ENCODE data around the gene TRAPPC12. TPM values are rescaled to one million over a fixed set of nuclear protein-coding genes. Genes with fewer than 3 reads are reported as not detected.

Gene TRAPPC12
- total and polyA plus RNA-seq, 4 experiments from 2014 or later = 18.0 to 137 (median 94.7) TPM

DNA sequence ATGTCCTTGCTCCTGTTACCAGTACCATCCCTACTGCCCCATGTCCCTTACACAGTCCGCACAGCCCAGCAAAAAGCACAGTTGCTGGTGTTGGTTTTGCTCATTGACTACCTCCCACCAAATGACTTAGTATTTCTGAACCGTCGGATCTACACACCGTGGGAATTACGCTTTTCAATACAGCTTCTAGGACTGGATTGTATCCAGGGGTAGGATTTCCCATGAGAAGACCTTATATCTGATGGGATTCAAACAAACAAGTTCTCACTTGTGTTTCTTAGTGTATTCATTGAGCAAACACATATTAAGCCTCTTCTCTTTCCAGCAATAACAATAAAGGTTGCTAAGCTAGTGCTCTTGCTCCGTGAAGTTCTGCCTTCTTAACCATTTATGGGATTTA, 25.8 kb downstream of the TRAPPC12 start:
- Histone ChIP-seq H3K27me3 (ENCODE audit: insufficient read depth, low read length) (no peaks in the 10 kb centered on the region), H3K27ac (ENCODE audit: low read depth, low read length) (no peak overlapping the region), H3K9me3 (ENCODE audit: control insufficient read depth in 1 of 2, low read length in 2 of 2) (no peaks in the 10 kb centered on the region), H3K36me3 (ENCODE audit: insufficient read depth, low read length) (peaks cover 36% of the 10 kb centered on the region), H3K4me3 (ENCODE audit: low read length in 2 of 2) (no peak overlapping the region), H3K4me1 (ENCODE audit: insufficient read depth, low read length) (no peaks in the 10 kb centered on the region)
- ChIA-PET POLR2A (ENCODE audit: partially characterized antibody) (no interaction called here), CTCF (ENCODE audit: partially characterized antibody) (interaction anchor here (0.9 to 7.4 kb wide), 2 partner anchors 18 to 246 kb away, joined by 3 to 43 read pairs; no protein-coding TSS in a partner anchor)
- DNase-seq = no peak
- Mint-ChIP-seq H3K4me3 (no peak overlapping the region), H3K9me3 (no peaks in the 10 kb centered on the region), H3K27me3 (no peaks in the 10 kb centered on the region), H3K36me3 (peaks cover 25 to 57% of the 10 kb centered on the region in 2 donors), H3K27ac (no peak overlapping the region), H3K4me1 (peaks cover 14 to 38% (median 21%) of the 10 kb centered on the region in 4 donors)
- intact Hi-C loops (cut with micrococcal nuclease) = no loop called here

DNA sequence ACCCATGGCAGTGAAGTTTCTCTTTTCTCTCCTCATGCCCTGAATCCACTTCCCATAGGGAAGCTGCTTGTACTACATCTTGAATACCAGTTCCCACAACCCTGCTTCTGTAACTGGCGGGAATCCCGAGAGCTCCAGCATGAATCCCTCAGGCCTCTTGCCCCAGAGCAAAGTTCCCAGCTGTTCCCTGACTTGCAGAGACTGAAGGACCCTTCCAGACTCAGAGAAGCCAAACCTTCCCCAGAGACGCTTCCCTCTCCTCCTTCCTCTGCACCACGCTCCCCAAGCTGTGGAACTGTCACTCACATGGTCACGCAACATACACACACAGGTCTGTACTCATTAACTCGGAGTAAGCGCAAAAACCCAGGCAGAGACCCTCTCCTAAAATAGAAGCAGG, 26.4 kb downstream of the TRAPPC12 start:
- peaks cover 25 to 51% of the 10 kb centered on the region in 2 donors for H3K36me3 Mint-ChIP-seq
- CTCF ChIA-PET (ENCODE audit: partially characterized antibody) = interaction anchor here (0.9 to 7.4 kb wide), 2 partner anchors 18 to 246 kb away, joined by 3 to 43 read pairs; no protein-coding TSS in a partner anchor
- no peak overlapping the region for H3K4me3 Mint-ChIP-seq
- no peak for DNase-seq
- peaks cover 32% of the 10 kb centered on the region for H3K36me3 ChIP-seq (ENCODE audit: insufficient read depth, low read length)
- no peaks in the 10 kb centered on the region for H3K9me3 Mint-ChIP-seq
- intact Hi-C loops (cut with micrococcal nuclease) = no loop called here
- peak overlapping the region in 2 of 7 donors; percentile 17 to 29 for H3K27ac Mint-ChIP-seq
- no peak overlapping the region for H3K4me3 ChIP-seq (ENCODE audit: low read length in 2 of 2)
- no peaks in the 10 kb centered on the region for H3K27me3 Mint-ChIP-seq
- no peaks in the 10 kb centered on the region for H3K4me1 ChIP-seq (ENCODE audit: insufficient read depth, low read length)
- no peaks in the 10 kb centered on the region for H3K27me3 ChIP-seq (ENCODE audit: insufficient read depth, low read length)
- H3K9me3 ChIP-seq (ENCODE audit: control insufficient read depth in 1 of 2, low read length in 2 of 2) = no peaks in the 10 kb centered on the region
- no peak overlapping the region for H3K27ac ChIP-seq (ENCODE audit: low read depth, low read length)
- H3K4me1 Mint-ChIP-seq = peaks cover 17 to 38% (median 21%) of the 10 kb centered on the region in 4 donors
- POLR2A ChIA-PET (ENCODE audit: partially characterized antibody) = no interaction called here

DNA sequence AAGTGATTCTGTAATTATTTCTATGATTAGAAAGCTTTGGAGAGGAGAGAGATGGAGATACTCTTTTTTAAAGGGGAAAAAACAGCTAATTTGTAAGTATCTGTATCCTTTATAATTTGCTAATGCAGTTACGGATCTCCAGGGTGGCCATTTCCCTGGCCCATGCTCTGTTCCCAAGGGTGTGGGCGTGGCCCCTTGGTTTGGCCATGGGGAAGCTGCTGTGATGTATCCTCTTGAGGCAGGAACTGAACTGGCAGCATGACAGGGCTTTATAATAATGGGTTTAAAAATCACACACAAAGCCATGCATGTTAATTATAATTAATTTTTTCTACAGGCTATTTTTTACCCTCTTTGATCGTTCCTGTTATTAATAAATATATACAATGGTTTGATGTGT, 27.0 kb downstream of the TRAPPC12 start:
- Histone ChIP-seq H3K4me1 (ENCODE audit: insufficient read depth, low read length) (no peaks in the 10 kb centered on the region), H3K4me3 (ENCODE audit: low read length in 2 of 2) (no peak overlapping the region), H3K36me3 (ENCODE audit: insufficient read depth, low read length) (peaks cover 31% of the 10 kb centered on the region), H3K9me3 (ENCODE audit: control insufficient read depth in 1 of 2, low read length in 2 of 2) (no peaks in the 10 kb centered on the region), H3K27ac (ENCODE audit: low read depth, low read length) (no peak overlapping the region), H3K27me3 (ENCODE audit: insufficient read depth, low read length) (no peaks in the 10 kb centered on the region)
- DNase-seq = no peak
- Mint-ChIP-seq H3K27ac (no peak overlapping the region), H3K4me1 (peaks cover 18 to 44% (median 25%) of the 10 kb centered on the region in 4 donors), H3K27me3 (no peaks in the 10 kb centered on the region), H3K4me3 (no peak overlapping the region), H3K36me3 (peaks cover 25 to 54% of the 10 kb centered on the region in 2 donors), H3K9me3 (no peaks in the 10 kb centered on the region)
- intact Hi-C loops (cut with micrococcal nuclease) = no loop called here
- ChIA-PET POLR2A (ENCODE audit: partially characterized antibody) (no interaction called here), CTCF (ENCODE audit: partially characterized antibody) (interaction anchor here (7.4 kb wide), 1 partner anchor 17 kb away, joined by 43 read pairs; no protein-coding TSS in a partner anchor)

DNA sequence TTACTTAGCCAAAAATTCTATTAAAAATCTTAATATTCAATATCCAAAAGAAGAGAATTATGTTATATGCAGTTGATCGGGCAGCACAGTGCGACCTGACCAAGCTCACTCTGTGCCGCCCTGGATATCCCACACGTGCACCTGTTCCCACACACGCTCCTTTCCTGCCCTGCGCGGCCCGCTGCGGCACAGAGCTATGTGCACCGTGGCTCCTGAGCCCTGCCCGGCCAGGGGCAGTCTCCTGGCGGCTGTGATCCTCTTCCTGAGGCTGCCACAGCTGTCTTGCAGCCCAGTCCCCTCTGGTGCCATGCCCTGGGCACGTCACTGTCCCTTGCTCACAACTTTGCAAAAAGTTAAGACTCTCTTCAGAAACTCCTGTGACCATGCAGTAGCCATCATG, 29.3 kb downstream of the TRAPPC12 start:
- no peak for DNase-seq
- Histone ChIP-seq H3K4me3 (ENCODE audit: low read length in 2 of 2) (no peak overlapping the region), H3K4me1 (ENCODE audit: insufficient read depth, low read length) (no peaks in the 10 kb centered on the region), H3K36me3 (ENCODE audit: insufficient read depth, low read length) (peaks cover 18% of the 10 kb centered on the region), H3K27me3 (ENCODE audit: insufficient read depth, low read length) (no peaks in the 10 kb centered on the region), H3K9me3 (ENCODE audit: control insufficient read depth in 1 of 2, low read length in 2 of 2) (no peaks in the 10 kb centered on the region), H3K27ac (ENCODE audit: low read depth, low read length) (no peak overlapping the region)
- Mint-ChIP-seq H3K27me3 (no peaks in the 10 kb centered on the region), H3K9me3 (no peaks in the 10 kb centered on the region), H3K27ac (peak overlapping the region in 1 of 7 donors; percentile 30), H3K4me1 (peaks cover 17 to 44% (median 26%) of the 10 kb centered on the region in 4 donors), H3K36me3 (peaks cover 16 to 49% of the 10 kb centered on the region in 2 donors), H3K4me3 (no peak overlapping the region)
- CTCF ChIA-PET (ENCODE audit: partially characterized antibody) = interaction anchor here (7.4 kb wide), 1 partner anchor 15 kb away, joined by 43 read pairs; no protein-coding TSS in a partner anchor
- intact Hi-C loops (cut with micrococcal nuclease) = no loop called here
- POLR2A ChIA-PET (ENCODE audit: partially characterized antibody) = no interaction called here

DNA sequence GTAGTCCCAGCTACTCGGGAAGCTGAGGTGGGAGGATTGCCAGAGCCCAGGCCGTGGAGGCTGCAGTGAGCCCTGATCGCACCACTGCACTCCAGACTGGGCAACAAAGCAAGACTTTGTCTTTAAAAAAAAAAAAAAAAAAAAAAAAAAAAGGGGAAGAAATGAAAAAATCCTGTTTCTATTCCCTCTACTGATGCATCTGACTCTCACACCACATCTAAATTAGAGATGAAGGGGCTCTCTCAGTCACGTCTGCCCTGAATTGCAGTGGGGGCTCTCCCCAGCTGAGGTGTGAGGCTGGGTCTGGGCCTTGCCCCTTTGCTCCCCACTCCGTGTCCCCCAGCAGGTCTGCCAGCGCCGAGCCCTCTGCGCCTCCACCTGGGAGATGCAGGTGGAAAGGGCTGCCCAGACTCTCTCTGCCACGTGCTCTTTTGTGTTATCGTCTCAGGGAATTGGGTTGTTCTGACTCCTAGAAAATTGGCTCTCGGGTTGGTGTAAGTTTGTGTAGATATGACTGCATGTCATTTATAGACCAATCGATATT, 30.2 kb downstream of the TRAPPC12 start:
- Mint-ChIP-seq H3K27me3 (no peaks in the 10 kb centered on the region), H3K9me3 (no peaks in the 10 kb centered on the region), H3K36me3 (peaks cover 16 to 48% of the 10 kb centered on the region in 2 donors), H3K4me3 (no peak overlapping the region), H3K27ac (peak overlapping the region in 4 of 7 donors; percentile 4 to 83 (median 46)), H3K4me1 (peaks cover 10 to 35% (median 23%) of the 10 kb centered on the region in 4 donors)
- Histone ChIP-seq H3K4me1 (ENCODE audit: insufficient read depth, low read length) (no peaks in the 10 kb centered on the region), H3K27me3 (ENCODE audit: insufficient read depth, low read length) (no peaks in the 10 kb centered on the region), H3K36me3 (ENCODE audit: insufficient read depth, low read length) (peaks cover 14% of the 10 kb centered on the region), H3K9me3 (ENCODE audit: control insufficient read depth in 1 of 2, low read length in 2 of 2) (no peaks in the 10 kb centered on the region), H3K4me3 (ENCODE audit: low read length in 2 of 2) (no peak overlapping the region), H3K27ac (ENCODE audit: low read depth, low read length) (no peak overlapping the region)
- no peak for DNase-seq
- POLR2A ChIA-PET (ENCODE audit: partially characterized antibody) = no interaction called here
- intact Hi-C loops (cut with micrococcal nuclease) = no loop called here
- CTCF ChIA-PET (ENCODE audit: partially characterized antibody) = interaction anchor here (7.4 kb wide), 1 partner anchor 14 kb away, joined by 43 read pairs; no protein-coding TSS in a partner anchor

DNA sequence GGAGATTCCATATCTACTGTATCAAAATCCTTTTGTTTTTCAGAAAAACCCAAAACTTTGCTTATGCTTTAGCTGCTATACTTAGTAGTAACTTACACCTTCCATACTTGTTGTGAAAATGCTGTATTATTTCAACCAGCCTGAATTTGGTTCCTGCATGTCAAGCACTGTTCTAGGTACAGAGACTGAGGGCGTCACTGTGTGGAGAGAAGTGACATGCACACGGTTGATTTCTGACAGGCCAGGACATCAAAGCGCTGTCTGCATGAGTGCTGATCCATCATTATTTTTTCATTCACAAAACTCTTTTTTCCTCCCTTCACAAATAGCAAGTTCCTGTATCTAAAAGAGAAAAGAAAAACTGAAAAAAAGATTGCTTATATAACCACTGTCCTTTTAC, 31.6 kb downstream of the TRAPPC12 start:
- H3K27ac Mint-ChIP-seq = peak overlapping the region in 4 of 7 donors; percentile 6 to 57 (median 27)

DNA sequence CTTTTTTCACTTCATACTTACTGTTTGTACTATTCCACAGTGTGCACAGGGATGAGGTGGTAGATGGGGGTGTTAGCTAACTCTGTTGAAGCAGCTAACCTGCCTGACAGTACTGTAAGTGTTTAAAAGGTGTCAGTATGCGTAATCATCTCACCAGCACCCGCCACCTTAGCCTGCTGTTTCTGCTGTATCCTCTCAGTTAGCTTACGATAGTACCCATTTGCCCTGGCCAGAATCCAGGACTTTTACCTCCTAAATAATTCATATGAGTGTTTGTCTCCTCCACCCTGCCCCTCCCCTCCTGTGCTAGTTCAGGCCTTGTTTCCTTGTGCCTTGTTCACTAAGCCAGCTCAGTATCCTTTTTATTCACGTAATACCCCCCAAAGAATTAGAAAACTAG, 34.2 kb downstream of the TRAPPC12 start:
- peaks cover 9 to 20% (median 18%) of the 10 kb centered on the region in 4 donors for H3K4me1 Mint-ChIP-seq
- Histone ChIP-seq H3K27me3 (ENCODE audit: insufficient read depth, low read length) (no peaks in the 10 kb centered on the region), H3K4me3 (ENCODE audit: low read length in 2 of 2) (no peak overlapping the region), H3K4me1 (ENCODE audit: insufficient read depth, low read length) (no peaks in the 10 kb centered on the region), H3K36me3 (ENCODE audit: insufficient read depth, low read length) (peaks cover 11% of the 10 kb centered on the region), H3K27ac (ENCODE audit: low read depth, low read length) (no peak overlapping the region), H3K9me3 (ENCODE audit: control insufficient read depth in 1 of 2, low read length in 2 of 2) (no peaks in the 10 kb centered on the region)
- no peak overlapping the region for H3K4me3 Mint-ChIP-seq
- CTCF ChIA-PET (ENCODE audit: partially characterized antibody) = interaction anchor here (1.4 to 2.9 kb wide), 3 partner anchors 7 to 16 kb away, joined by 3 to 35 read pairs (median 6); no protein-coding TSS in a partner anchor
- no peak for DNase-seq
- H3K36me3 Mint-ChIP-seq = peaks cover 23 to 52% of the 10 kb centered on the region in 2 donors
- peak overlapping the region in 4 of 7 donors; percentile 51 to 66 (median 59) for H3K27ac Mint-ChIP-seq
- intact Hi-C loops (cut with micrococcal nuclease) = no loop called here
- POLR2A ChIA-PET (ENCODE audit: partially characterized antibody) = no interaction called here
- no peaks in the 10 kb centered on the region for H3K9me3 Mint-ChIP-seq
- H3K27me3 Mint-ChIP-seq = no peaks in the 10 kb centered on the region

More for the DNA sequence above, 31.6 kb downstream of the TRAPPC12 start:
- ChIA-PET POLR2A (ENCODE audit: partially characterized antibody) (no interaction called here), CTCF (ENCODE audit: partially characterized antibody) (interaction anchor here (7.4 kb wide), 1 partner anchor 12 kb away, joined by 43 read pairs; no protein-coding TSS in a partner anchor)
- H3K4me3 Mint-ChIP-seq = no peak overlapping the region
- intact Hi-C loops (cut with micrococcal nuclease) = no loop called here
- Histone ChIP-seq H3K36me3 (ENCODE audit: insufficient read depth, low read length) (peaks cover 9% of the 10 kb centered on the region), H3K9me3 (ENCODE audit: control insufficient read depth in 1 of 2, low read length in 2 of 2) (no peaks in the 10 kb centered on the region), H3K4me1 (ENCODE audit: insufficient read depth, low read length) (no peaks in the 10 kb centered on the region), H3K27me3 (ENCODE audit: insufficient read depth, low read length) (no peaks in the 10 kb centered on the region), H3K27ac (ENCODE audit: low read depth, low read length) (no peak overlapping the region), H3K4me3 (ENCODE audit: low read length in 2 of 2) (no peak overlapping the region)
- DNase-seq = no peak
- no peaks in the 10 kb centered on the region for H3K27me3 Mint-ChIP-seq
- peaks cover 22 to 49% of the 10 kb centered on the region in 2 donors for H3K36me3 Mint-ChIP-seq
- peaks cover 9 to 28% (median 20%) of the 10 kb centered on the region in 4 donors for H3K4me1 Mint-ChIP-seq
- no peaks in the 10 kb centered on the region for H3K9me3 Mint-ChIP-seq
